Measurements from ENCODE around the gene IPO7. TPM values are rescaled to one million over a fixed set of nuclear protein-coding genes. Genes with fewer than 3 reads are reported as not detected.

Gene IPO7
- total RNA-seq, 1 donor from 2014 or later: 64.8 TPM

DNA sequence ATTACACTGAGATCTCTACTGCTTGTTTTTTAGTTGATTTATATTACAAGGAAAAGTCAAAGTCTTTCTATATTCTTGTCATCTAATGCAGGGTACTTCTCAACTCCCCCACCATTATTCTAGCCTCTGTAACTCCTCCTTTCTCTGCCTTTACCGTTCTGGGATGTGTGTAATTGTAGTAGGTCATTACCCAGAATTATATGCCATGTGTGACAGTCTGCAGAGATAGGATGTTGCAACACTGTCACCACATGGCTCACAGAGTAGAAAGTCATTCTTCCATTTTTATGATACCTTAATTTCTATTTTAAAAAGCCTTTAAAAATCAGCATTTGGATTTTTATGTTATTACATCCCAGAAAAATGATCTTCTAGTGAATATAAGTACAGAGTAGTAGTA, 109.0 kb downstream of the IPO7 start:
- DNase-seq (ENCODE audit: extremely low spot score in 2 of 2): no peak
- H3K27ac ChIP-seq: no peak overlapping the region
- TF ChIP-seq POLR2A (IDR thresholded peaks at IDR 0.05) (no peak), POLR2AphosphoS5 (IDR thresholded peaks at IDR 0.05; ENCODE audit: insufficient read depth in 1 of 2, low read depth in 1 of 2) (no peak)
- TF ChIP-seq, protein P1, sequence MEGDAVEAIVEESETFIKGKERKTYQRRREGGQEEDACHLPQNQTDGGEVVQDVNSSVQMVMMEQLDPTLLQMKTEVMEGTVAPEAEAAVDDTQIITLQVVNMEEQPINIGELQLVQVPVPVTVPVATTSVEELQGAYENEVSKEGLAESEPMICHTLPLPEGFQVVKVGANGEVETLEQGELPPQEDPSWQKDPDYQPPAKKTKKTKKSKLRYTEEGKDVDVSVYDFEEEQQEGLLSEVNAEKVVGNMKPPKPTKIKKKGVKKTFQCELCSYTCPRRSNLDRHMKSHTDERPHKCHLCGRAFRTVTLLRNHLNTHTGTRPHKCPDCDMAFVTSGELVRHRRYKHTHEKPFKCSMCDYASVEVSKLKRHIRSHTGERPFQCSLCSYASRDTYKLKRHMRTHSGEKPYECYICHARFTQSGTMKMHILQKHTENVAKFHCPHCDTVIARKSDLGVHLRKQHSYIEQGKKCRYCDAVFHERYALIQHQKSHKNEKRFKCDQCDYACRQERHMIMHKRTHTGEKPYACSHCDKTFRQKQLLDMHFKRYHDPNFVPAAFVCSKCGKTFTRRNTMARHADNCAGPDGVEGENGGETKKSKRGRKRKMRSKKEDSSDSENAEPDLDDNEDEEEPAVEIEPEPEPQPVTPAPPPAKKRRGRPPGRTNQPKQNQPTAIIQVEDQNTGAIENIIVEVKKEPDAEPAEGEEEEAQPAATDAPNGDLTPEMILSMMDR (IDR thresholded peaks at IDR 0.05): no peak
- no peaks in the 10 kb centered on the region for H3K4me1 ChIP-seq
- peaks cover 0 to 47% of the 10 kb centered on the region in 2 donors for H3K36me3 ChIP-seq
- no peak overlapping the region for H3K4me3 ChIP-seq
- intact Hi-C loops (cut with DNase I): no loop called here
- H3K27me3 ChIP-seq: no peaks in the 10 kb centered on the region
- no peaks in the 10 kb centered on the region for H3K9me3 ChIP-seq

DNA sequence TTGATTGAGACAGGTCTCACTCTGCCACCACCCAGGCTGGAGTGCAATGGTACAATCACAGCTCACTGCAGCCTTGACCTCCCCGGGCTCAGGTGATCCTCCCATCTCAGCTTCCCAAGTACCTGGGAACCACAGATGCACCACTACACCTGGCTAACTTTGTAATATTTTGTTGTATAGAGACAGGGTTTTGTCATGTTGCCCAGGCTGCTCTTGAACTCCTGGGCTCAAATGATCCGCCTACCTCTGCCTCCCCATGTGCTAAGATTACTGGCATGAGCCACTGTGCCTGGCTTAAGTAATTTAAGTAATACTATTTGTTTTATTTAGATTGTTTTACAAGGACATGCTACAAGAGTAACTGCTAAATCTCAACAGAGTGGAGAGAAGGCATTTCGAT, 109.9 kb downstream of the IPO7 start:
- no peak overlapping the region for H3K4me3 ChIP-seq
- TF ChIP-seq, protein P1 (IDR thresholded peaks at IDR 0.05): no peak
- TF ChIP-seq POLR2AphosphoS5 (IDR thresholded peaks at IDR 0.05; ENCODE audit: insufficient read depth in 1 of 2, low read depth in 1 of 2) (no peak), POLR2A (IDR thresholded peaks at IDR 0.05) (no peak)
- no peaks in the 10 kb centered on the region for H3K27me3 ChIP-seq
- H3K36me3 ChIP-seq: peaks cover 0 to 47% of the 10 kb centered on the region in 2 donors
- no peak overlapping the region for H3K27ac ChIP-seq
- no peaks in the 10 kb centered on the region for H3K4me1 ChIP-seq
- no peak for DNase-seq (ENCODE audit: extremely low spot score in 2 of 2)
- no peaks in the 10 kb centered on the region for H3K9me3 ChIP-seq
- intact Hi-C loops (cut with DNase I): no loop called here

DNA sequence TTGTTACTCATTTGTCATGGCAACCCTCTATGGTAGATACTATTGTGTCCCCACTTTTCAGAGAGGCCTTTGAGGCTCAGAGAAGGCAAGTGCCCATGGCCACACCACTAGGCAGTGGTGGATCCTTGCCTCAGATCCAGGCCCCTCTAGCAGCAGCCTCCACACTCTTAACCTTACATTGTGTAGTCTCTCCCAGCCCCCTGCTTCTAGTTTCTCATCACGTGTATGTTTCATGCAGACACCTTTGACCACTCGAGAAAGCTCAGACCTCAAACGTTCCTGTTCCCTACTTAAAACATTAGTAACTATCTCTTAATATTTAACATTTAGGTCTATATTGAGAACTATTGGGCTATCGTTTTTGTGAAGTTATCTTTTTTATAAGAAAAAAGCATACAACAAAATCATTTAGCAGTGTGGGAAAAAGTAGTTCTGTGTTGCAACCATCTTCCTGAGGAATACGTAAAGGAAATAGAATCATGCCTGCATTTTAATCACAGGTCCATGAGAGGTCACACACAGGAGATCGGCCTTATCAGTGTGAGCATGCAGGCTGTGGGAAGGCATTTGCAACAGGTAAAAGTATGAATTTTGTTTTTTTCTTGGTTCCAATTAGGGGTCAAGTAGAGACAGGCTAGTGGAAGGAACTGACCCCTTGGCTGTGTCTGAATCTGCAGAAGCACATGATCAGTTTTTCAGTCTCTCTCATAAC, 111.5 kb downstream of the IPO7 start:
- Histone ChIP-seq H3K27me3 (no peaks in the 10 kb centered on the region), H3K36me3 (peaks cover 0 to 60% of the 10 kb centered on the region in 2 donors), H3K4me1 (no peaks in the 10 kb centered on the region), H3K4me3 (no peak overlapping the region), H3K27ac (no peak overlapping the region), H3K9me3 (no peaks in the 10 kb centered on the region)
- TF ChIP-seq POLR2AphosphoS5 (IDR thresholded peaks at IDR 0.05; ENCODE audit: insufficient read depth in 1 of 2, low read depth in 1 of 2) (no peak), POLR2A (IDR thresholded peaks at IDR 0.05) (no peak)
- TF ChIP-seq, protein P1 (IDR thresholded peaks at IDR 0.05): no peak
- intact Hi-C loops (cut with DNase I): no loop called here
- no peak for DNase-seq (ENCODE audit: extremely low spot score in 2 of 2)

Small RNAs within 50 kb of the gene (small RNA-seq; reads per million reads assigned to genes)
- gene SNORA23: 61.6 reads per million, percentile 97 among the genes with 10 or more reads in this experiment

Other genes with a start within 250 kb of the IPO7 start
- 82.0 TPM for gene DENND5A, start 119.3 kb upstream of the IPO7 start, total RNA-seq
- 18.9 TPM for gene TMEM41B, start 70.1 kb upstream of the IPO7 start, total RNA-seq
- 36.6 TPM for gene ZNF143, start 76.4 kb downstream of the IPO7 start, total RNA-seq
- 22.1 TPM for gene WEE1, start 189.0 kb downstream of the IPO7 start, total RNA-seq

All from vagina (tissue), 2 donors.